A673 (cell line): ENCODE measurements around the gene ECSCR. TPM values are rescaled to one million over a fixed set of nuclear protein-coding genes. Genes with fewer than 3 reads are reported as not detected.
A peak's percentile ranks its signal among the peaks of the same experiment; 100 is the strongest.

ENCODE experiments used
- BruUV-seq: library from RNA; stranded (reverse); fragments of 400-500 nt; replicated peaks from 2 replicates; lab custom pipeline; 2021; lab: Mats Ljungman, UMichigan
- CTCF ChIA-PET: fragments of 300-600 bp; sonication (Branson Sonifier 250); formaldehyde crosslinking; loops from one replicate; lab custom pipeline; 2022; ENCODE audit warnings: antibody characterized with exemption; lab: Charles Lee
- POLR2A ChIA-PET: fragments of 300-600 bp; sonication (Branson Sonifier 250); formaldehyde crosslinking; loops from one replicate; lab custom pipeline; 2022; ENCODE audit warnings: antibody characterized with exemption; ENCODE audit not compliant: low non-redundant PET; lab: Charles Lee
- DNase-seq: peaks from one replicate; pipeline ENCODE4 v3.0.0-alpha.2; 2015; ENCODE audit warnings: low spot score
- H3K27ac ChIP-seq: fragments of 200-600 bp; sonication (generic); 2 replicates; pipeline ENCODE4 v1.5.1; 2016; ENCODE audit warnings: mixed run types, low read depth, mild to moderate bottlenecking, mixed read lengths, antibody characterized with exemption, low read length; ENCODE audit not compliant: poor library complexity, severe bottlenecking
- H3K27me3 ChIP-seq: fragments of 200-600 bp; sonication (generic); replicated peaks from 2 replicates; pipeline ENCODE4 v1.6.1; 2017; ENCODE audit warnings: mixed run types, low read depth, mild to moderate bottlenecking, mixed read lengths, antibody characterized with exemption, low read length; ENCODE audit not compliant: insufficient read depth, poor library complexity
- H3K36me3 ChIP-seq: fragments of 200-600 bp; sonication (generic); 2 replicates; pipeline ENCODE4 v1.6.1; 2016; ENCODE audit warnings: mixed run types, mild to moderate bottlenecking, mixed read lengths, antibody characterized with exemption, low read length; ENCODE audit not compliant: insufficient read depth, poor library complexity, severe bottlenecking
- H3K4me1 ChIP-seq: fragments of 200-600 bp; sonication (generic); 2 replicates; pipeline ENCODE4 v1.6.1; 2017; ENCODE audit warnings: mixed run types, mild to moderate bottlenecking, mixed read lengths, antibody characterized with exemption, low read length; ENCODE audit not compliant: insufficient read depth, poor library complexity, severe bottlenecking
- H3K4me3 ChIP-seq: fragments of 200-600 bp; sonication (generic); 2 replicates; pipeline ENCODE4 v1.5.1; 2016; ENCODE audit warnings: low read depth, mixed run types, mild to moderate bottlenecking, mixed read lengths, low read length; ENCODE audit not compliant: poor library complexity, severe bottlenecking
- H3K9me3 ChIP-seq: fragments of 200-600 bp; sonication (generic); 2 replicates; pipeline ENCODE4 v1.6.1; 2016; ENCODE audit warnings: mixed run types, low read depth, mild to moderate bottlenecking, mixed read lengths, antibody characterized with exemption, low read length; ENCODE audit not compliant: poor library complexity, severe bottlenecking
- EZH2 ChIP-seq: fragments of 200-600 bp; sonication (generic); IDR thresholded peaks from 2 replicates; pipeline ENCODE4 v1.6.1; 2017; ENCODE audit warnings: borderline replicate concordance, low read depth, mild to moderate bottlenecking, mixed read lengths, antibody characterized with exemption, low read length; ENCODE audit not compliant: poor library complexity, severe bottlenecking
- intact Hi-C: fragments of 100-400 bp; cut with micrococcal nuclease; formaldehyde crosslinking; loops from one replicate; pipeline ENCODE4 v1.10.0; 2022; ENCODE audit not compliant: unreplicated experiment
- total RNA-seq: library from RNA; stranded (reverse); gene quantifications from 2 replicates; pipeline ENCODE4 v1.2.3, GENCODE V29; 2021
- TF ChIP-seq, protein P1 (sequence below): fragments of 300-800, 200-600 bp; sonication (generic); conservative IDR thresholded peaks from 2 replicates; pipeline ENCODE4 v1.5.1; 2017; ENCODE audit warnings: low read depth, mild to moderate bottlenecking, antibody characterized with exemption, low read length, moderate library complexity, mixed read lengths

The ECSCR gene
- total RNA-seq, 1 experiment from 2014 or later, result 1.6 TPM

DNA sequence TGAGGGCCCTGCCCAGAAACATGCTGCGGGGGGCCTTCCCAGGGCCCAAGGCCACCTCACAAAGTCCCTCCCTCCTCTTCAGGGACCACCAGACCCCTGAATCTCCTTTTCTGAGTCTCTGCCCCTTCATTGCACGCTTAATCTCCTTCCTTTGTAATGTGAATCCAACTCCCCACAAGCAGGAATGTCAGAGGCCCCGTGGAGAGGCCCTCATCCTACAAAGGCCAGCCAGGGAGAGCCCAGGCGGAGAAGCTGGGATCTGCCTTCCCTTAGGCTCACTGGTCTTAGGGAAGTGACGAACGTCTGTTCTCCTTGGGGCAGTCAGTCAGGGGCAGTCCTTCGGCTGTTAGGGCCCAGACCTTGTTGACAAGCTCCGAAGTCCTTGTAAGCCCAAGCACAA, 10.6 kb upstream of the ECSCR start:
- CTCF ChIA-PET, result no interaction called here
- no peak for DNase-seq
- intact Hi-C loops, result no loop called here
- POLR2A ChIA-PET, result no interaction called here
- Histone ChIP-seq H3K4me3 (no peak overlapping the region), H3K27me3 (no peaks in the 10 kb centered on the region), H3K9me3 (no peaks in the 10 kb centered on the region), H3K4me1 (peaks cover 14% of the 10 kb centered on the region), H3K27ac (no peak overlapping the region), H3K36me3 (peaks cover 16% of the 10 kb centered on the region)
- BruUV-seq, result no TSS peak
- no peak for TF ChIP-seq EZH2
- TF ChIP-seq, protein P1, sequence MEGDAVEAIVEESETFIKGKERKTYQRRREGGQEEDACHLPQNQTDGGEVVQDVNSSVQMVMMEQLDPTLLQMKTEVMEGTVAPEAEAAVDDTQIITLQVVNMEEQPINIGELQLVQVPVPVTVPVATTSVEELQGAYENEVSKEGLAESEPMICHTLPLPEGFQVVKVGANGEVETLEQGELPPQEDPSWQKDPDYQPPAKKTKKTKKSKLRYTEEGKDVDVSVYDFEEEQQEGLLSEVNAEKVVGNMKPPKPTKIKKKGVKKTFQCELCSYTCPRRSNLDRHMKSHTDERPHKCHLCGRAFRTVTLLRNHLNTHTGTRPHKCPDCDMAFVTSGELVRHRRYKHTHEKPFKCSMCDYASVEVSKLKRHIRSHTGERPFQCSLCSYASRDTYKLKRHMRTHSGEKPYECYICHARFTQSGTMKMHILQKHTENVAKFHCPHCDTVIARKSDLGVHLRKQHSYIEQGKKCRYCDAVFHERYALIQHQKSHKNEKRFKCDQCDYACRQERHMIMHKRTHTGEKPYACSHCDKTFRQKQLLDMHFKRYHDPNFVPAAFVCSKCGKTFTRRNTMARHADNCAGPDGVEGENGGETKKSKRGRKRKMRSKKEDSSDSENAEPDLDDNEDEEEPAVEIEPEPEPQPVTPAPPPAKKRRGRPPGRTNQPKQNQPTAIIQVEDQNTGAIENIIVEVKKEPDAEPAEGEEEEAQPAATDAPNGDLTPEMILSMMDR, result no peak

DNA sequence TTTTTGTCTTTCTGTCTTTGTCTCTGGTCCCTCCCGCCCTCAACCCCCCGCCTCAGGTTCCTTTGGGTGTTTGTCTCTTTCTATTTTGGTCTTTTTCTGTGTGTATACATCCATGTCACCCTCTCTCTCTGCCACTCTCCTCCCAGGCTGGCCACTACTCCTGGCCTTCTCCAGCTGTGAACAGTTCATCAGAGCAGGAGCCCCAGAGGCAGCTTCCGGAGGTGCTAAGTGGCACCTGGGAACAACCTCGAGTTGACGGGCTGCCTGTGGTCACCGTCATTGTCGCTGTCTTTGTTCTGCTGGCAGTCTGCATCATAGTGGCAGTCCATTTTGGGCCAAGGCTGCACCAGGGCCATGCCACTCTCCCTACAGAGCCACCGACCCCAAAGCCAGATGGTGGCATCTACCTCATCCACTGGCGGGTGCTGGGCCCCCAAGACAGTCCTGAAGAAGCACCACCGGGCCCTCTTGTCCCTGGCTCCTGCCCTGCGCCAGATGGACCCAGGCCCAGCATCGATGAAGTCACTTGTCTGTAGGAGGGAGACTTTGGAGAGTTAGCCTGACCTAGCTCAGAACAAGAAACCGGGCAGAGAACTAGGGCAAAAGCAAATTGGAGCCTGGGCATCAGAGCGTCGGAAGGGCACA, 10.0 kb upstream of the ECSCR start:
- no peak for DNase-seq
- H3K27me3 ChIP-seq, result no peaks in the 10 kb centered on the region
- H3K4me1 ChIP-seq, result peaks cover 14% of the 10 kb centered on the region
- ChIA-PET CTCF (no interaction called here), POLR2A (no interaction called here)
- H3K27ac ChIP-seq, result no peak overlapping the region
- peaks cover 12% of the 10 kb centered on the region for H3K36me3 ChIP-seq
- no peaks in the 10 kb centered on the region for H3K9me3 ChIP-seq
- BruUV-seq, result no TSS peak
- intact Hi-C loops, result no loop called here
- TF ChIP-seq EZH2, result no peak
- no peak overlapping the region for H3K4me3 ChIP-seq

DNA sequence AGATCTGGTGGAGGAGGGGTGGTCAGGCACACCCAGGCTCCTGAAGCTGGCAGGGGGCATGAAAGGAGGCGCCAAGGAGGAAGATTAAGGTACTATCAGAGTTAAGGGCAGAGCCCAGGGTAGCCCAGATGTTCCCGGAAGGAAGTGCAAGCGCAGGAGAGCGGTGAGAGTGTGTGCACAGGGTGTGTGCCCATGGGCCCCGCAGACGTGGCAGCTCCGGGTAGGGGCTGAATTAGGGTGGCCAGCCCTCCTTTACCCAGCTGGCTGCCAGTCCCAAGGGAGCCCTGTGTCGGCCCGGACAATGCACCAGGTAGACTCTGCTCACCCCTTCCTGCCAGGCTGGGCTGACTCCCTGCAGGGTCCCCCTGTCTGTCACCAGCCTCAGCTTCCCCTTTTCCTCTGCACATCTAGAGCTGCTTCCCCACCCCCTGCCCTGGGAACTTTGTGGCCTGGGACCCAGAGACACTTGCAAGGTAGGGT, 8.3 kb upstream of the ECSCR start, which contains the start of gene SMIM33:
Gene SMIM33, plus strand, starts transcription at position 184 of the 480 bp plus-strand sequence. Its CDS starts 118 bp downstream, at position 302.
- Histone ChIP-seq H3K27me3 (no peaks in the 10 kb centered on the region), H3K4me3 (no peak within 1 kb of the TSS), H3K27ac (no peak within 1 kb of the TSS), H3K36me3 (peaks cover 7% of the 10 kb centered on the region), H3K9me3 (no peaks in the 10 kb centered on the region), H3K4me1 (peaks cover 14% of the 10 kb centered on the region)
- BruUV-seq, result no TSS peak
- intact Hi-C loops, result no loop called here
- no peak for DNase-seq
- POLR2A ChIA-PET, result no interaction called here
- TF ChIP-seq, protein P1, result no peak
- TF ChIP-seq EZH2, result no peak
- CTCF ChIA-PET, result no interaction called here

DNA sequence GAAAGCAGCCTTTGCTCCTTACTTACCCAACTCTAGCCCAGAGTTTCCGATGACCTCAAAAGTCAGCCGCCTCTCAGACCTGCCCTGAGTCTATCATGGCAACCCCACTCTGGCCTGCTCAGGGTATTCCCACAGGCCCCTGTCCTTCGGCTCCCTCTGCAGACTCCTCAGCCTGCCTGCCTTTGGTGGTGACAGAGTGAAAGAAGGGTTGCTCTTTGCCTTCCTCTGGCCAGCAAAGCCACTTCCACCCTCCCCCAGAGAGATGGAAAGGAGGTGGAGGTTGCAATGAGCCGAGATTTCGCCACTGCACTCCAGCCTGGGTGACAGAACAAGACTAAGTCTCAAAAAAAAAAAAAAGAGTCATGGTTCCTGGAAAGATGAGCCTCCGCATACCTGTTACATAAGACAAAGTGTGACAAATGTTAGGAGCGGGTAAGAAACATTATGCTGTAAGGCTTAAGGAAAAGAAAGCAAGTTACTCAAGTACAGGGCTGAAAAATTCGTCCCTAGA, 5.9 kb upstream of the ECSCR start:
- intact Hi-C loops, result no loop called here
- CTCF ChIA-PET, result no interaction called here
- Histone ChIP-seq H3K36me3 (no peaks in the 10 kb centered on the region), H3K27me3 (no peaks in the 10 kb centered on the region), H3K9me3 (no peaks in the 10 kb centered on the region), H3K4me1 (peaks cover 3% of the 10 kb centered on the region), H3K27ac (no peak overlapping the region), H3K4me3 (no peak overlapping the region)
- no peak for DNase-seq
- TF ChIP-seq, protein P1, result 0 out of 2 replicates have a peak, but pooled peaks have one; percentile 13
- TF ChIP-seq EZH2, result no peak
- BruUV-seq, result no TSS peak
- POLR2A ChIA-PET, result no interaction called here
